PC-9 (cell line): ENCODE results near the gene POLDIP3. TPM values are rescaled to one million over a fixed set of nuclear protein-coding genes. Genes with fewer than 3 reads are reported as not detected.

Source experiments
- BruUV-seq: library from RNA; stranded (reverse); fragments of 400-500 nt; replicated peaks from 2 replicates; lab custom pipeline; 2021; lab: Mats Ljungman, UMichigan
- CTCF ChIA-PET: fragments of 300-600 bp; sonication (Branson Sonifier 250); formaldehyde crosslinking; loops from one replicate; lab custom pipeline; 2022; ENCODE audit warnings: antibody characterized with exemption; lab: Charles Lee
- POLR2A ChIA-PET: fragments of 300-600 bp; sonication (Branson Sonifier 250); formaldehyde crosslinking; loops from one replicate; lab custom pipeline; 2022; ENCODE audit warnings: antibody characterized with exemption; ENCODE audit not compliant: unreplicated experiment; lab: Charles Lee
- DNase-seq, 2 experiments: peaks; one replicate each; pipeline versions ENCODE4 v3.0.0 to v3.0.0-alpha.2; 2015 to 2022; ENCODE audit warnings: mixed read lengths in 1 of 2
- H2AFZ ChIP-seq: fragments of 200-600 bp; sonication (generic); 2 replicates; pipeline ENCODE4 v1.8.1; 2017; ENCODE audit warnings: antibody characterized with exemption
- H3F3A ChIP-seq: fragments of 200-600 bp; sonication (generic); 2 replicates; pipeline ENCODE4 v1.8.1; 2017; ENCODE audit warnings: antibody characterized with exemption, mild to moderate bottlenecking, low read depth; ENCODE audit not compliant: insufficient read depth
- H3K27ac ChIP-seq: fragments of 200-600 bp; sonication (generic); 2 replicates; pipeline ENCODE4 v1.6.1; 2016; ENCODE audit warnings: mixed run types
- H3K27me3 ChIP-seq: fragments of 200-600 bp; sonication (generic); 2 replicates; pipeline ENCODE4 v1.6.1; 2016; ENCODE audit warnings: low read depth, mixed run types; ENCODE audit not compliant: insufficient read depth
- H3K36me3 ChIP-seq: fragments of 200-600 bp; sonication (generic); 2 replicates; pipeline ENCODE4 v1.6.1; 2016; ENCODE audit warnings: low read depth, mixed run types
- H3K4me1 ChIP-seq: fragments of 200-600 bp; sonication (generic); replicated peaks from 2 replicates; pipeline ENCODE4 v1.6.1; 2016; ENCODE audit warnings: mixed run types; ENCODE audit not compliant: insufficient read depth
- H3K4me2 ChIP-seq: fragments of 200-600 bp; sonication (generic); 2 replicates; pipeline ENCODE4 v1.6.1; 2017; ENCODE audit warnings: mixed run types
- H3K4me3 ChIP-seq: fragments of 200-600 bp; sonication (generic); 2 replicates; pipeline ENCODE4 v1.6.1; 2016; ENCODE audit warnings: mixed run types
- H3K79me2 ChIP-seq: fragments of 200-600 bp; sonication (generic); 2 replicates; pipeline ENCODE4 v1.6.1; 2017; ENCODE audit warnings: low read depth, mixed run types
- H3K9me2 ChIP-seq: fragments of 200-600 bp; sonication (generic); 2 replicates; pipeline ENCODE4 v1.8.1; 2017; ENCODE audit warnings: mild to moderate bottlenecking; ENCODE audit not compliant: insufficient read depth
- H3K9me3 ChIP-seq: fragments of 200-600 bp; sonication (generic); 2 replicates; pipeline ENCODE4 v1.8.1; 2016; ENCODE audit warnings: low read depth; ENCODE audit not compliant: insufficient read depth
- H4K20me1 ChIP-seq: fragments of 200-600 bp; sonication (generic); 2 replicates; pipeline ENCODE4 v1.8.1; 2017; ENCODE audit not compliant: insufficient read depth
- EZH2 ChIP-seq: fragments of 200-600 bp; sonication (generic); IDR thresholded peaks from 2 replicates; pipeline ENCODE4 v1.8.0; 2017; ENCODE audit warnings: antibody characterized with exemption, low read depth
- intact Hi-C: fragments of 100-400 bp; cut with micrococcal nuclease; formaldehyde crosslinking; loops from one replicate; pipeline ENCODE4 v1.10.0; 2022; ENCODE audit not compliant: unreplicated experiment
- total RNA-seq: library from RNA; stranded (reverse); gene quantifications from 2 replicates; pipeline ENCODE4 v1.2.3, GENCODE V29; 2021
- TF ChIP-seq, protein P1 (sequence below): fragments of 200-600 bp; sonication (generic); conservative IDR thresholded peaks from 2 replicates; pipeline ENCODE4 v1.6.1; 2017; ENCODE audit warnings: mixed run types, antibody characterized with exemption, mild to moderate bottlenecking, moderate library complexity

Gene POLDIP3
- total RNA-seq, 1 experiment from 2014 or later = 62.9 TPM

DNA sequence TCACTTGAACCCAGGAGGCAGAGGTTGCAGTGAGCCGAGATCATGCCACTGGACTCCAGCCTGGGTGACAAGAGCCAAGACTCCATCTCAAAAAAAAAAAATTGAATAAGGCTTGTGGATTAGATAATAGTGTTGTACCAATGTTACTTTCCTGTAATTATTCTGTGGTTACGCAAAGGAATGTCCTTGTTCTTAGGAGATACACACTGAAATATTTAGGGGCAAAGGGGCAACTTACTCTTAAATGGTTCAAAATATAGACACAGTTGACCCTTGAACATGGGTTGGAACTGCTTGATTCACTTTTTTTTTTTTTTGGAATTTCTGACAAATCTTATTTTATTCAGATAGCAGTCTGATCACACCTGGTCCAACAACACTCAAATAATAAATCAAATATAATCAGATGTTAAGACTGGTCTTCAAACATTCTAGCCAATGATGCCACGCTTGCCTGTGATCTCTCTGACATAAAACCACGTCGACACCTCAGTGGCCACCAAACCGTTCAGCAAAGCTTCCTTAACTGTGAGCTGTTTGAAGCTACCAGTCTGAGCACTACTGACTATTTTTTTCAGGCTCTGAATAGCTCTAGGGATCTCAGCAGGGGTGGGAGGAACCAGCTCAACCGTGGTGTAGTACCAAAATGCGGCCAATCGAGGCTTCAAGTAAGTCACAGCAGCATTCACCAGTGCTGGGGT lies 25.0 kb upstream of the POLDIP3 start:
- Histone ChIP-seq H3K27me3 (no peaks in the 10 kb centered on the region), H3K27ac (no peak overlapping the region), H3K4me1 (peaks cover 16% of the 10 kb centered on the region), H3F3A (peaks cover 29% of the 10 kb centered on the region; the same call in 1 of the 2 replicates), H3K36me3 (no peaks in the 10 kb centered on the region), H4K20me1 (peaks cover 25% of the 10 kb centered on the region), H3K9me3 (no peaks in the 10 kb centered on the region), H3K9me2 (no peaks in the 10 kb centered on the region), H2AFZ (no peak overlapping the region), H3K79me2 (peaks cover 7% of the 10 kb centered on the region; the same call in 1 of the 2 replicates), H3K4me3 (no peak overlapping the region), H3K4me2 (no peak overlapping the region)
- intact Hi-C loops = no loop called here
- BruUV-seq = no TSS peak
- POLR2A ChIA-PET = no interaction called here
- DNase-seq = no peak
- TF ChIP-seq EZH2 = no peak
- TF ChIP-seq, protein P1, sequence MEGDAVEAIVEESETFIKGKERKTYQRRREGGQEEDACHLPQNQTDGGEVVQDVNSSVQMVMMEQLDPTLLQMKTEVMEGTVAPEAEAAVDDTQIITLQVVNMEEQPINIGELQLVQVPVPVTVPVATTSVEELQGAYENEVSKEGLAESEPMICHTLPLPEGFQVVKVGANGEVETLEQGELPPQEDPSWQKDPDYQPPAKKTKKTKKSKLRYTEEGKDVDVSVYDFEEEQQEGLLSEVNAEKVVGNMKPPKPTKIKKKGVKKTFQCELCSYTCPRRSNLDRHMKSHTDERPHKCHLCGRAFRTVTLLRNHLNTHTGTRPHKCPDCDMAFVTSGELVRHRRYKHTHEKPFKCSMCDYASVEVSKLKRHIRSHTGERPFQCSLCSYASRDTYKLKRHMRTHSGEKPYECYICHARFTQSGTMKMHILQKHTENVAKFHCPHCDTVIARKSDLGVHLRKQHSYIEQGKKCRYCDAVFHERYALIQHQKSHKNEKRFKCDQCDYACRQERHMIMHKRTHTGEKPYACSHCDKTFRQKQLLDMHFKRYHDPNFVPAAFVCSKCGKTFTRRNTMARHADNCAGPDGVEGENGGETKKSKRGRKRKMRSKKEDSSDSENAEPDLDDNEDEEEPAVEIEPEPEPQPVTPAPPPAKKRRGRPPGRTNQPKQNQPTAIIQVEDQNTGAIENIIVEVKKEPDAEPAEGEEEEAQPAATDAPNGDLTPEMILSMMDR = no peak
- CTCF ChIA-PET = no interaction called here

DNA sequence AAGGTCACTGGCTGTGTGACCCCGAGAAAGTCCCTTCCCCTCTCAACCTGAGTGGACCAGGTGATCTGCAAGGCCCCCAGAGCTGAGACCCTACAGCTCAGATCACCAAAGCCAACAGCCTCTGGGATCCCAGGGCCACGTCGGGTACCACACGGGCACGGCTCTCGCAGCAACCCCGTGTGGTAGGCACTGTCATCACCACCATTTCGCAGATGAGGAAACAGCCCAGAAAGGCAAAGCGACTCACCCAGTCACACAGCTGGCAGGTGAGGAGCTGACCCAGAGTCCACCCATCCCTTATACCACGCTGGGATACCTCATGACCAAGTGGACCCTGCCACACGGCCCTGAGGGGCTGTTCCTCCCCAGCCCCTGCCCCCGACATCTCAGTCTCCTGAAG lies 22.9 kb upstream of the POLDIP3 start:
- H4K20me1 ChIP-seq = peaks cover 12% of the 10 kb centered on the region; the same call in 1 of the 2 replicates
- DNase-seq = no peak
- H3K79me2 ChIP-seq = no peaks in the 10 kb centered on the region
- H3K27me3 ChIP-seq = no peaks in the 10 kb centered on the region
- H3K4me1 ChIP-seq = peaks cover 19% of the 10 kb centered on the region
- H3K27ac ChIP-seq = no peak overlapping the region
- no peaks in the 10 kb centered on the region for H3K9me2 ChIP-seq
- intact Hi-C loops = no loop called here
- peaks cover 30% of the 10 kb centered on the region; the same call in 1 of the 2 replicates for H3F3A ChIP-seq
- BruUV-seq = no TSS peak
- no peak overlapping the region for H3K4me3 ChIP-seq
- CTCF ChIA-PET = no interaction called here
- H2AFZ ChIP-seq = no peak overlapping the region
- POLR2A ChIA-PET = interaction anchor here (0.5 kb wide), 1 partner anchor 103 kb away, joined by 10 read pairs; no protein-coding TSS in a partner anchor
- no peak overlapping the region for H3K4me2 ChIP-seq
- H3K9me3 ChIP-seq = no peaks in the 10 kb centered on the region
- H3K36me3 ChIP-seq = 0 out of 2 replicates have a peak, but pooled peaks cover 4% of the 10 kb centered on the region
- TF ChIP-seq, protein P1 = no peak
- no peak for TF ChIP-seq EZH2

GRCh38 chr22:42636506-42636905 lies 21.8 kb upstream of the POLDIP3 start:
- Histone ChIP-seq H3K79me2 (no peaks in the 10 kb centered on the region), H4K20me1 (peaks cover 15% of the 10 kb centered on the region; the same call in 1 of the 2 replicates), H3K27ac (peak overlapping the region; percentile 90; the same call in 1 of the 2 replicates), H3K36me3 (0 out of 2 replicates have a peak, but pooled peaks cover 4% of the 10 kb centered on the region), H3F3A (peaks cover 30% of the 10 kb centered on the region; the same call in 1 of the 2 replicates), H3K4me1 (peaks cover 19% of the 10 kb centered on the region), H3K9me2 (no peaks in the 10 kb centered on the region), H3K4me3 (no peak overlapping the region), H3K4me2 (no peak overlapping the region), H2AFZ (no peak overlapping the region), H3K27me3 (no peaks in the 10 kb centered on the region), H3K9me3 (no peaks in the 10 kb centered on the region)
- CTCF ChIA-PET = no interaction called here
- DNase-seq = no peak
- no TSS peak for BruUV-seq
- POLR2A ChIA-PET = no interaction called here
- no peak for TF ChIP-seq EZH2
- TF ChIP-seq, protein P1 = no peak
- intact Hi-C loops = no loop called here
